Measurements from ENCODE around the gene TANGO6.

The TANGO6 gene

GRCh38 chr16:68843482-68844210 lies at the start of gene TANGO6:
TANGO6 (plus strand) TSS chr16:68843531; CDS start chr16:68843618, 87 bp downstream.
- peak within 1 kb of the TSS; percentile 86 for H3K4me3 ChIP-seq (ENCODE audit: low read length)
- no peaks in the 10 kb centered on the region for H3K36me3 ChIP-seq (ENCODE audit: insufficient read depth, low read depth, low read length)
- H3K27ac ChIP-seq (ENCODE audit: low read length), result peak within 1 kb of the TSS; percentile 50
- peak within 1 kb of the TSS; percentile 87 for H3K9ac ChIP-seq (ENCODE audit: low read depth, low read length)
- H3K27me3 ChIP-seq (ENCODE audit: insufficient read depth, low read length), result no peaks in the 10 kb centered on the region
- no peaks in the 10 kb centered on the region for H3K9me3 ChIP-seq (ENCODE audit: insufficient read depth, low read depth, low read length)
- no peaks in the 10 kb centered on the region for H3K4me1 ChIP-seq (ENCODE audit: insufficient read depth, low read length)

- no peaks in the 10 kb centered on the region for H3K9me3 ChIP-seq (ENCODE audit: insufficient read depth, low read depth, low read length)
- H3K4me3 ChIP-seq (ENCODE audit: low read length), result no peak overlapping the region
- H3K27me3 ChIP-seq (ENCODE audit: insufficient read depth, low read length), result no peaks in the 10 kb centered on the region
- peaks cover 16% of the 10 kb centered on the region for H3K4me1 ChIP-seq (ENCODE audit: insufficient read depth, low read length)
- H3K9ac ChIP-seq (ENCODE audit: low read depth, low read length), result no peak overlapping the region
- H3K36me3 ChIP-seq (ENCODE audit: insufficient read depth, low read depth, low read length), result peaks cover 22% of the 10 kb centered on the region
- no peak overlapping the region for H3K27ac ChIP-seq (ENCODE audit: low read length)
Observed at GRCh38 chr16:68798398-68798797, 44.9 kb upstream of the TANGO6 start.

GRCh38 chr16:68800257-68800875 lies 43.0 kb upstream of the TANGO6 start:
- Histone ChIP-seq H3K9me3 (ENCODE audit: insufficient read depth, low read depth, low read length) (no peaks in the 10 kb centered on the region), H3K27me3 (ENCODE audit: insufficient read depth, low read length) (no peaks in the 10 kb centered on the region), H3K4me3 (ENCODE audit: low read length) (no peak overlapping the region), H3K4me1 (ENCODE audit: insufficient read depth, low read length) (peaks cover 16% of the 10 kb centered on the region), H3K9ac (ENCODE audit: low read depth, low read length) (no peak overlapping the region), H3K27ac (ENCODE audit: low read length) (no peak overlapping the region), H3K36me3 (ENCODE audit: insufficient read depth, low read depth, low read length) (peaks cover 30% of the 10 kb centered on the region)

GRCh38 chr16:68802190-68802589 lies 41.1 kb upstream of the TANGO6 start:
- H3K4me1 ChIP-seq (ENCODE audit: insufficient read depth, low read length), result peaks cover 16% of the 10 kb centered on the region

GRCh38 chr16:68806422-68806821 lies 36.9 kb upstream of the TANGO6 start:
- Histone ChIP-seq H3K9ac (ENCODE audit: low read depth, low read length) (no peak overlapping the region), H3K4me3 (ENCODE audit: low read length) (no peak overlapping the region), H3K27ac (ENCODE audit: low read length) (no peak overlapping the region), H3K27me3 (ENCODE audit: insufficient read depth, low read length) (no peaks in the 10 kb centered on the region), H3K4me1 (ENCODE audit: insufficient read depth, low read length) (no peaks in the 10 kb centered on the region), H3K36me3 (ENCODE audit: insufficient read depth, low read depth, low read length) (peaks cover 68% of the 10 kb centered on the region), H3K9me3 (ENCODE audit: insufficient read depth, low read depth, low read length) (no peaks in the 10 kb centered on the region)

More at GRCh38 chr16:68802190-68802589, 41.1 kb upstream of the TANGO6 start:
- Histone ChIP-seq H3K27me3 (ENCODE audit: insufficient read depth, low read length) (no peaks in the 10 kb centered on the region), H3K9me3 (ENCODE audit: insufficient read depth, low read depth, low read length) (no peaks in the 10 kb centered on the region), H3K27ac (ENCODE audit: low read length) (no peak overlapping the region), H3K4me3 (ENCODE audit: low read length) (no peak overlapping the region), H3K36me3 (ENCODE audit: insufficient read depth, low read depth, low read length) (peaks cover 38% of the 10 kb centered on the region), H3K9ac (ENCODE audit: low read depth, low read length) (no peak overlapping the region)

GRCh38 chr16:68806981-68807380 lies 36.4 kb upstream of the TANGO6 start:
- no peaks in the 10 kb centered on the region for H3K4me1 ChIP-seq (ENCODE audit: insufficient read depth, low read length)
- H3K4me3 ChIP-seq (ENCODE audit: low read length), result no peak overlapping the region
- H3K36me3 ChIP-seq (ENCODE audit: insufficient read depth, low read depth, low read length), result peaks cover 68% of the 10 kb centered on the region
- no peak overlapping the region for H3K27ac ChIP-seq (ENCODE audit: low read length)
- H3K9ac ChIP-seq (ENCODE audit: low read depth, low read length), result no peak overlapping the region
- no peaks in the 10 kb centered on the region for H3K27me3 ChIP-seq (ENCODE audit: insufficient read depth, low read length)
- no peaks in the 10 kb centered on the region for H3K9me3 ChIP-seq (ENCODE audit: insufficient read depth, low read depth, low read length)

GRCh38 chr16:68814516-68814915 lies 28.8 kb upstream of the TANGO6 start:
- H3K9ac ChIP-seq (ENCODE audit: low read depth, low read length), result no peak overlapping the region
- H3K4me3 ChIP-seq (ENCODE audit: low read length), result no peak overlapping the region
- no peaks in the 10 kb centered on the region for H3K27me3 ChIP-seq (ENCODE audit: insufficient read depth, low read length)
- no peak overlapping the region for H3K27ac ChIP-seq (ENCODE audit: low read length)
- no peaks in the 10 kb centered on the region for H3K9me3 ChIP-seq (ENCODE audit: insufficient read depth, low read depth, low read length)
- H3K4me1 ChIP-seq (ENCODE audit: insufficient read depth, low read length), result no peaks in the 10 kb centered on the region
- H3K36me3 ChIP-seq (ENCODE audit: insufficient read depth, low read depth, low read length), result peaks cover 88% of the 10 kb centered on the region

- Histone ChIP-seq H3K36me3 (ENCODE audit: insufficient read depth, low read depth, low read length) (peaks cover 89% of the 10 kb centered on the region), H3K4me1 (ENCODE audit: insufficient read depth, low read length) (peaks cover 3% of the 10 kb centered on the region; the same call in 1 of the 2 replicates), H3K27ac (ENCODE audit: low read length) (no peak overlapping the region)
Observed at GRCh38 chr16:68823401-68824135, 19.8 kb upstream of the TANGO6 start.

GRCh38 chr16:68825427-68825826 lies 17.9 kb upstream of the TANGO6 start:
- Histone ChIP-seq H3K9ac (ENCODE audit: low read depth, low read length) (no peak overlapping the region), H3K9me3 (ENCODE audit: insufficient read depth, low read depth, low read length) (peaks cover 3% of the 10 kb centered on the region; the same call in 1 of the 2 replicates), H3K36me3 (ENCODE audit: insufficient read depth, low read depth, low read length) (peaks cover 93% of the 10 kb centered on the region), H3K4me1 (ENCODE audit: insufficient read depth, low read length) (peaks cover 3% of the 10 kb centered on the region; the same call in 1 of the 2 replicates), H3K27me3 (ENCODE audit: insufficient read depth, low read length) (no peaks in the 10 kb centered on the region), H3K4me3 (ENCODE audit: low read length) (no peak overlapping the region), H3K27ac (ENCODE audit: low read length) (no peak overlapping the region)

More at GRCh38 chr16:68823401-68824135, 19.8 kb upstream of the TANGO6 start:
- no peak overlapping the region for H3K9ac ChIP-seq (ENCODE audit: low read depth, low read length)
- peaks cover 3% of the 10 kb centered on the region; the same call in 1 of the 2 replicates for H3K9me3 ChIP-seq (ENCODE audit: insufficient read depth, low read depth, low read length)
- no peak overlapping the region for H3K4me3 ChIP-seq (ENCODE audit: low read length)
- no peaks in the 10 kb centered on the region for H3K27me3 ChIP-seq (ENCODE audit: insufficient read depth, low read length)

GRCh38 chr16:68826652-68827051 lies 16.7 kb upstream of the TANGO6 start:
- Histone ChIP-seq H3K9ac (ENCODE audit: low read depth, low read length) (no peak overlapping the region), H3K36me3 (ENCODE audit: insufficient read depth, low read depth, low read length) (peaks cover 91% of the 10 kb centered on the region), H3K4me1 (ENCODE audit: insufficient read depth, low read length) (peaks cover 3% of the 10 kb centered on the region; the same call in 1 of the 2 replicates), H3K4me3 (ENCODE audit: low read length) (no peak overlapping the region), H3K9me3 (ENCODE audit: insufficient read depth, low read depth, low read length) (peaks cover 3% of the 10 kb centered on the region; the same call in 1 of the 2 replicates), H3K27ac (ENCODE audit: low read length) (no peak overlapping the region), H3K27me3 (ENCODE audit: insufficient read depth, low read length) (no peaks in the 10 kb centered on the region)

- Histone ChIP-seq H3K36me3 (ENCODE audit: insufficient read depth, low read depth, low read length) (peaks cover 68% of the 10 kb centered on the region), H3K4me1 (ENCODE audit: insufficient read depth, low read length) (no peaks in the 10 kb centered on the region), H3K9me3 (ENCODE audit: insufficient read depth, low read depth, low read length) (no peaks in the 10 kb centered on the region), H3K27ac (ENCODE audit: low read length) (no peak overlapping the region), H3K9ac (ENCODE audit: low read depth, low read length) (no peak overlapping the region), H3K4me3 (ENCODE audit: low read length) (no peak overlapping the region), H3K27me3 (ENCODE audit: insufficient read depth, low read length) (no peaks in the 10 kb centered on the region)
Observed at GRCh38 chr16:68833251-68833650, 10.1 kb upstream of the TANGO6 start.

Measured in iPS-20b (cell line).